Measurements from ENCODE around the gene FRY.
A peak's percentile ranks its signal among the peaks of the same experiment; 100 is the strongest.

Gene FRY

GRCh38 chr13:32261567-32261966 is 230.0 kb downstream of the FRY start:
- no peak for DNase-seq (ENCODE audit: low spot score)

GRCh38 chr13:32262165-32262564 is 230.6 kb downstream of the FRY start:
- DNase-seq (ENCODE audit: low spot score), result no peak

GRCh38 chr13:32262619-32263018 is 231.0 kb downstream of the FRY start:
- DNase-seq (ENCODE audit: low spot score), result no peak

GRCh38 chr13:32264407-32264806 is 232.8 kb downstream of the FRY start:
- no peak for DNase-seq (ENCODE audit: low spot score)

- no peak for DNase-seq (ENCODE audit: low spot score)
These were observed 234.2 kb downstream of the FRY start for GRCh38 chr13:32265726-32266125.

GRCh38 chr13:32266130-32266529 is 234.6 kb downstream of the FRY start:
- DNase-seq (ENCODE audit: low spot score), result no peak

GRCh38 chr13:32267836-32268439 is 236.4 kb downstream of the FRY start:
- peak; percentile 6 for DNase-seq (ENCODE audit: low spot score)

GRCh38 chr13:32272021-32272683 is 240.6 kb downstream of the FRY start:
- peak; percentile 9 for DNase-seq (ENCODE audit: low spot score)

GRCh38 chr13:32277839-32278238 is 246.3 kb downstream of the FRY start:
- DNase-seq (ENCODE audit: low spot score), result no peak

- no peak for DNase-seq (ENCODE audit: low spot score)
These were observed 246.9 kb downstream of the FRY start for GRCh38 chr13:32278426-32278825.

GRCh38 chr13:32281096-32281495 is 249.5 kb downstream of the FRY start:
- DNase-seq (ENCODE audit: low spot score), result no peak

- DNase-seq (ENCODE audit: low spot score), result no peak
These were observed 250.6 kb downstream of the FRY start for GRCh38 chr13:32282096-32282711.

- no peak for DNase-seq (ENCODE audit: low spot score)
These were observed 253.5 kb downstream of the FRY start for GRCh38 chr13:32284927-32285632.

GRCh38 chr13:32285633-32285965 is 254.0 kb downstream of the FRY start:
- no peak for DNase-seq (ENCODE audit: low spot score)

GRCh38 chr13:32297206-32297605 is 265.6 kb downstream of the FRY start:
- DNase-seq (ENCODE audit: low spot score), result no peak

- DNase-seq (ENCODE audit: low spot score), result no peak
These were observed 267.1 kb downstream of the FRY start for GRCh38 chr13:32298695-32299094.

- no peak for DNase-seq (ENCODE audit: low spot score)
These were observed 268.3 kb downstream of the FRY start for GRCh38 chr13:32299893-32300292.

GRCh38 chr13:32300406-32300805 is 268.8 kb downstream of the FRY start:
- DNase-seq (ENCODE audit: low spot score), result no peak

GRCh38 chr13:32300920-32301319 is 269.3 kb downstream of the FRY start:
- DNase-seq (ENCODE audit: low spot score), result peak; percentile 15

- DNase-seq (ENCODE audit: low spot score), result no peak
These were observed 270.9 kb downstream of the FRY start for GRCh38 chr13:32302461-32302860.

GRCh38 chr13:32305646-32306045 is 274.1 kb downstream of the FRY start:
- DNase-seq (ENCODE audit: low spot score), result no peak

GRCh38 chr13:32309312-32310133 is 277.9 kb downstream of the FRY start:
- DNase-seq (ENCODE audit: low spot score), result no peak

All from activated CD4-positive, alpha-beta T cell treated with anti-CD3 and anti-CD28 coated beads, Interleukin-2, Interleukin-4, amounts not matched to agents 100 ng/mL and 50 ng/mL, durations not matched to agents 16 hours and 8 hours (primary cell).